IMR-90 (cell line): ENCODE results near the gene ARHGEF40. TPM values are rescaled to one million over a fixed set of nuclear protein-coding genes. Genes with fewer than 3 reads are reported as not detected.

Experiments
- ATAC-seq: fragments of 200-7000 bp; cut with Tn5 transposase; 2 replicates; pipeline ENCODE4 v1.9.1; 2020; ENCODE audit warnings: low read depth, mild to moderate bottlenecking, moderate library complexity
- BruUV-seq: library from RNA; stranded (reverse); fragments of 400-500 nt; replicated peaks from 2 replicates; lab custom pipeline; 2021; lab: Mats Ljungman, UMichigan
- CTCF ChIA-PET: fragments of 300-600 bp; formaldehyde crosslinking; extraction: SDS; loops from one replicate; lab custom pipeline; 2021; ENCODE audit warnings: antibody characterized with exemption; lab: Yijun Ruan, JAX
- POLR2A ChIA-PET: fragments of 300-600 bp; sonication (Branson Sonifier 250); formaldehyde crosslinking; loops from one replicate; lab custom pipeline; 2022; ENCODE audit warnings: antibody characterized with exemption; ENCODE audit not compliant: unreplicated experiment; lab: Charles Lee
- DNase-seq: peaks from one replicate; pipeline ENCODE4 v3.0.0; 2013
- H2AFZ ChIP-seq: replicated peaks from 2 replicates; pipeline ENCODE3; 2013; ENCODE audit warnings: low read length, mild to moderate bottlenecking; ENCODE audit not compliant: poor library complexity
- H2AK5ac ChIP-seq: 2 replicates; pipeline ENCODE4 v1.6.1; 2013; ENCODE audit warnings: low read depth, low read length, inconsistent platforms
- H2AK9ac ChIP-seq: replicated peaks from 2 replicates; pipeline ENCODE3; 2013; ENCODE audit warnings: mild to moderate bottlenecking, low read depth, low read length, moderate library complexity; ENCODE audit not compliant: poor library complexity
- H2BK120ac ChIP-seq: 2 replicates; pipeline ENCODE4 v1.6.1; 2013; ENCODE audit warnings: low read depth, low read length, inconsistent platforms
- H2BK15ac ChIP-seq: 3 replicates; pipeline ENCODE4 v1.6.1; 2013; ENCODE audit warnings: low read depth, low read length, inconsistent platforms
- H2BK20ac ChIP-seq: 2 replicates; pipeline ENCODE4 v1.6.1; 2013; ENCODE audit warnings: low read depth, mild to moderate bottlenecking, inconsistent platforms, low read length, moderate library complexity
- H2BK5ac ChIP-seq: 2 replicates; pipeline ENCODE4 v1.6.1; 2013; ENCODE audit warnings: mild to moderate bottlenecking, low read depth, low read length, inconsistent platforms; ENCODE audit not compliant: poor library complexity, severe bottlenecking
- H3K14ac ChIP-seq: replicated peaks from 2 replicates; pipeline ENCODE4 v1.6.1; 2013; ENCODE audit warnings: low read depth, low read length, inconsistent platforms
- H3K18ac ChIP-seq: 2 replicates; pipeline ENCODE4 v1.6.1; 2013; ENCODE audit warnings: low read depth, low read length, control low read depth
- H3K23ac ChIP-seq: 2 replicates; pipeline ENCODE4 v1.6.1; 2013; ENCODE audit warnings: low read depth, low read length, inconsistent platforms
- H3K27ac ChIP-seq: 2 replicates; pipeline ENCODE4 v1.5.1; 2013; ENCODE audit warnings: mild to moderate bottlenecking, control low read depth, low read length; ENCODE audit not compliant: insufficient read depth
- H3K27me3 ChIP-seq: 2 replicates; pipeline ENCODE4 v1.6.1; 2013; ENCODE audit warnings: low read length; ENCODE audit not compliant: control insufficient read depth, insufficient read depth
- H3K36me3 ChIP-seq: 2 replicates; pipeline ENCODE4 v1.6.1; 2013; ENCODE audit warnings: low read length, mixed read lengths; ENCODE audit not compliant: control insufficient read depth, insufficient read depth
- H3K4ac ChIP-seq: 2 replicates; pipeline ENCODE4 v1.6.1; 2013; ENCODE audit warnings: low read depth, low read length, inconsistent platforms
- H3K4me1 ChIP-seq: 2 replicates; pipeline ENCODE4 v1.6.1; 2013; ENCODE audit warnings: low read length, mixed read lengths; ENCODE audit not compliant: control insufficient read depth, insufficient read depth
- H3K4me2 ChIP-seq: 2 replicates; pipeline ENCODE4 v1.6.1; 2013; ENCODE audit warnings: low read depth, mild to moderate bottlenecking, control low read depth, low read length, moderate library complexity
- H3K4me3 ChIP-seq: 2 replicates; pipeline ENCODE4 v1.5.1; 2013; ENCODE audit warnings: low read depth, mild to moderate bottlenecking, control low read depth, low read length, moderate library complexity; ENCODE audit not compliant: insufficient read depth
- H3K56ac ChIP-seq: 2 replicates; pipeline ENCODE4 v1.6.1; 2013; ENCODE audit warnings: low read length, inconsistent platforms; ENCODE audit not compliant: insufficient read depth; ENCODE audit errors: extremely low read depth
- H3K79me1 ChIP-seq, 2 experiments: 2 replicates each; pipeline ENCODE4 v1.6.1; 2013; ENCODE audit warnings: low read length in 2 of 2, inconsistent platforms in 1 of 2, low read depth in 1 of 2
- H3K9ac ChIP-seq: 2 replicates; pipeline ENCODE4 v1.6.1; 2013; ENCODE audit warnings: low read depth, low read length, control low read depth
- H3K9me1 ChIP-seq: 2 replicates; pipeline ENCODE4 v1.6.1; 2013; ENCODE audit warnings: low read length, inconsistent platforms; ENCODE audit not compliant: insufficient read depth
- H3K9me3 ChIP-seq: 2 replicates; pipeline ENCODE4 v1.6.1; 2013; ENCODE audit warnings: low read length; ENCODE audit not compliant: control insufficient read depth, insufficient read depth
- H4K20me1 ChIP-seq: 2 replicates; pipeline ENCODE4 v1.6.1; 2013; ENCODE audit warnings: low read length, inconsistent platforms; ENCODE audit not compliant: insufficient read depth
- H4K5ac ChIP-seq: 2 replicates; pipeline ENCODE4 v1.6.1; 2013; ENCODE audit warnings: mild to moderate bottlenecking, low read depth, low read length, control low read depth
- H4K8ac ChIP-seq, 2 experiments: 2 replicates each; pipeline ENCODE4 v1.6.1; 2013; ENCODE audit warnings: low read depth in 2 of 2, low read length in 2 of 2, control low read depth in 1 of 2, inconsistent platforms in 1 of 2
- H4K91ac ChIP-seq: 2 replicates; pipeline ENCODE4 v1.6.1; 2013; ENCODE audit warnings: low read depth, low read length, inconsistent platforms; ENCODE audit not compliant: insufficient read depth
- CHD1 ChIP-seq: IDR thresholded peaks from 2 replicates; pipeline ENCODE4 v1.6.1; 2012; ENCODE audit warnings: low read depth, low read length, improper control_type of control experiment
- CTCF ChIP-seq: conservative IDR thresholded peaks from 2 replicates; pipeline ENCODE4 v1.5.1; 2012; ENCODE audit warnings: mild to moderate bottlenecking, low read depth, low read length, improper control_type of control experiment
- FOS ChIP-seq: fragments of 150-350 bp; IDR thresholded peaks from 2 replicates; pipeline ENCODE4 v1.6.1; 2016; ENCODE audit warnings: low read depth, low read length
- NFE2L2 ChIP-seq: fragments of 150-350 bp; IDR thresholded peaks from 2 replicates; pipeline ENCODE4 v1.6.1; 2016; ENCODE audit warnings: low read depth, mild to moderate bottlenecking, low read length
- POLR2A ChIP-seq: IDR thresholded peaks from 2 replicates; pipeline ENCODE4 v1.6.1; 2012; ENCODE audit warnings: mild to moderate bottlenecking, low read depth, low read length
- RAD21 ChIP-seq: IDR thresholded peaks from 2 replicates; pipeline ENCODE4 v1.6.1; 2012; ENCODE audit warnings: low read length, improper control_type of control experiment
- RFX5 ChIP-seq: IDR thresholded peaks from 2 replicates; pipeline ENCODE4 v1.8.0; 2012; ENCODE audit warnings: low read depth, mild to moderate bottlenecking, low read length, moderate library complexity
- WGBS, 2 experiments: methylation state at CpG; one replicate each; pipeline versions ENCODE4 v1.1.5 to v1.1.7; 2013; ENCODE audit warnings: missing lambda C conversion rate in 2 of 2; ENCODE audit not compliant: insufficient read length in 1 of 2; ENCODE audit errors: extremely low coverage in 2 of 2; 5-methylcytosine and 5-hydroxymethylcytosine counted together
- dilution Hi-C: fragments of 300-500 bp; cut with HindIII; formaldehyde crosslinking; loops from one replicate; pipeline ENCODE4 v1.14.3; 2018; ENCODE audit warnings: low sequenced_read_pairs; ENCODE audit not compliant: unreplicated experiment
- in situ Hi-C: fragments of 300-500 bp; cut with MboI; formaldehyde crosslinking; loops from 3 replicates; pipeline ENCODE4 v1.14.3; 2019; ENCODE audit warnings: low sequenced_read_pairs, inconsistent platforms, mixed read lengths
- intact Hi-C: fragments of 100-400 bp; cut with micrococcal nuclease; formaldehyde crosslinking; loops from 2 replicates; pipeline ENCODE4 v1.10.0; 2022
- polyA plus RNA-seq, 3 experiments: library from polyadenylated mRNA; depleted of rRNA; stranded (reverse); fragments of >200 nt; gene quantifications; 2 replicates each; pipeline ENCODE4 v1.2.3, GENCODE V29; 2012; ENCODE audit warnings: low replicate concordance in 1 of 3
- total RNA-seq: library from RNA; depleted of rRNA; stranded (reverse); fragments of >200 nt; gene quantifications from 2 replicates; pipeline ENCODE4 v1.2.3, GENCODE V29; 2012

Gene ARHGEF40
- total and polyA plus RNA-seq, 2 of the 4 experiments (the other 2 are of a cell fraction), result 18.1 to 58.4 TPM

- Histone ChIP-seq H2AK9ac (no peak overlapping the region), H3K18ac (no peak overlapping the region), H3K36me3 (no peaks in the 10 kb centered on the region), H2BK15ac (no peak overlapping the region), H3K56ac (no peak overlapping the region), H3K79me1 (no peaks in the 10 kb centered on the region), H2BK5ac (no peak overlapping the region), H4K8ac (no peak overlapping the region), H4K5ac (no peak overlapping the region), H4K20me1 (no peaks in the 10 kb centered on the region), H3K4me1 (no peaks in the 10 kb centered on the region), H3K4ac (no peak overlapping the region), H4K91ac (no peak overlapping the region), H3K9ac (no peak overlapping the region), H2BK20ac (no peak overlapping the region), H2AK5ac (no peak overlapping the region), H3K9me3 (no peaks in the 10 kb centered on the region), H3K14ac (no peak overlapping the region), H3K4me3 (no peak overlapping the region), H3K4me2 (no peak overlapping the region), H3K9me1 (peaks cover 5% of the 10 kb centered on the region; the same call in 1 of the 2 replicates), H3K23ac (no peak overlapping the region), H3K27ac (no peak overlapping the region), H2BK120ac (no peak overlapping the region), H2AFZ (no peak overlapping the region), H3K27me3 (no peaks in the 10 kb centered on the region)
- dilution Hi-C loops (no loop called here), intact Hi-C loops (no loop called here), in situ Hi-C loops (no loop called here)
- CTCF ChIA-PET, result no interaction called here
- no peak for DNase-seq
- ATAC-seq, result no peak
- no CpG with 5 or more reads among the region's 3 CpGs for WGBS, 2 experiments
- TF ChIP-seq CTCF, result no peak
- TF ChIP-seq RAD21, result no peak
- no peak for TF ChIP-seq CHD1
- no peak for TF ChIP-seq POLR2A
- no peak for TF ChIP-seq FOS
- TF ChIP-seq NFE2L2, result no peak
- no peak for TF ChIP-seq RFX5
- no TSS peak for BruUV-seq
- POLR2A ChIA-PET, result no interaction called here
Measured at GRCh38 chr14:21061347-21061668, 8.8 kb upstream of the ARHGEF40 start.
